WTC11 (cell line): Measurements from ENCODE around the gene ZNF76.

ENCODE experiments used
- CTCF ChIP-seq: fragments of 200-600 bp; IDR thresholded peaks from 2 replicates; pipeline ENCODE4 v1.8.0; 2022; ENCODE audit warnings: antibody characterized with exemption
- ESRRA ChIP-seq: sonication (generic); formaldehyde crosslinking; IDR thresholded peaks from 2 replicates; pipeline ENCODE4 v1.8.1; 2022; ENCODE audit warnings: mild to moderate bottlenecking, missing genetic modification reagents, borderline replicate concordance
- MYBL2 ChIP-seq: sonication (generic); formaldehyde crosslinking; IDR thresholded peaks from 2 replicates; pipeline ENCODE4 v1.8.1; 2023; ENCODE audit warnings: mild to moderate bottlenecking, moderate library complexity, missing genetic modification reagents
- SOX15 ChIP-seq: fragments of 250-450 bp; sonication (Bioruptor Pico); IDR thresholded peaks from 2 replicates; pipeline ENCODE4 v1.9.0; 2021; ENCODE audit warnings: mild to moderate bottlenecking

GRCh38 chr6:35224720-35225119 lies 34.8 kb upstream of the ZNF76 start:
- no peak for TF ChIP-seq CTCF
- TF ChIP-seq MYBL2 (CRISPR knock-in tag) = no peak
- TF ChIP-seq SOX15 (CRISPR knock-in tag) = no peak
- no peak for TF ChIP-seq ESRRA (CRISPR knock-in tag)
